OCI-LY3 (cell line): Measurements from ENCODE around the gene AKT3.

Experiments used
- CTCF ChIP-seq: fragments of 200-600, 300-600 bp; sonication (generic); IDR thresholded peaks from 2 replicates; pipeline ENCODE4 v1.5.1; 2014; ENCODE audit warnings: antibody characterized with exemption, low read length, low read depth
- EZH2phosphoT487 ChIP-seq: fragments of 200-600 bp; shearing (Covaris generic); IDR thresholded peaks from 2 replicates; pipeline ENCODE4 v1.6.1; 2018; ENCODE audit warnings: antibody characterized with exemption, mixed run types, low read depth

- TF ChIP-seq EZH2phosphoT487 (no peak), CTCF (no peak)
Measured at GRCh38 chr1:243851765-243852164, 1.7 kb upstream of the AKT3 start.
